Measurements from ENCODE around the gene SPRR4.

DNA sequence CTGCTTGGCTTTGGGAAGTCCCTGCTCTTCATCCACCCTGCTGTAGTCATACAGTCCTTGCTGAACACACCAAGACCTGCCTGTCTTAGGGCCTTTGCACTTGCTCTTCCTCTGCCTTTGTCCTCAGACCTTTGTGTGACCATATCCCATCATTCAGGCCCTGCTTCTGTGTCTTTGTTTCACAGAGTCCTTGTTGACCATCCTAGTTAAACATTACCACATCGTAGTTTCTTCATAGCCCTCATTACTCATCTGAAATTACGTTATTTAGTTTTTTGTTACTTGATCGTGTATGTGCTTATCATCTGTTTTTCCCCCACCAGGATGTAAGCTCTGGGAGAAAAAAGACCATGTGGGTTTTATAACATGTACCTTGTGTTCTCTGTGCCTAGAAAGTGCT is 41.8 kb upstream of the SPRR4 start:
- TF ChIP-seq, protein P1, sequence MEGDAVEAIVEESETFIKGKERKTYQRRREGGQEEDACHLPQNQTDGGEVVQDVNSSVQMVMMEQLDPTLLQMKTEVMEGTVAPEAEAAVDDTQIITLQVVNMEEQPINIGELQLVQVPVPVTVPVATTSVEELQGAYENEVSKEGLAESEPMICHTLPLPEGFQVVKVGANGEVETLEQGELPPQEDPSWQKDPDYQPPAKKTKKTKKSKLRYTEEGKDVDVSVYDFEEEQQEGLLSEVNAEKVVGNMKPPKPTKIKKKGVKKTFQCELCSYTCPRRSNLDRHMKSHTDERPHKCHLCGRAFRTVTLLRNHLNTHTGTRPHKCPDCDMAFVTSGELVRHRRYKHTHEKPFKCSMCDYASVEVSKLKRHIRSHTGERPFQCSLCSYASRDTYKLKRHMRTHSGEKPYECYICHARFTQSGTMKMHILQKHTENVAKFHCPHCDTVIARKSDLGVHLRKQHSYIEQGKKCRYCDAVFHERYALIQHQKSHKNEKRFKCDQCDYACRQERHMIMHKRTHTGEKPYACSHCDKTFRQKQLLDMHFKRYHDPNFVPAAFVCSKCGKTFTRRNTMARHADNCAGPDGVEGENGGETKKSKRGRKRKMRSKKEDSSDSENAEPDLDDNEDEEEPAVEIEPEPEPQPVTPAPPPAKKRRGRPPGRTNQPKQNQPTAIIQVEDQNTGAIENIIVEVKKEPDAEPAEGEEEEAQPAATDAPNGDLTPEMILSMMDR (IDR thresholded peaks at IDR 0.05): no peak
- TF ChIP-seq POLR2A (IDR thresholded peaks at IDR 0.05) (no peak), EP300 (IDR thresholded peaks at IDR 0.05) (no peak), POLR2AphosphoS5 (IDR thresholded peaks at IDR 0.05) (no peak)

Measured in stomach (tissue), 4 donors.